IMR-90 (cell line): ENCODE measurements around the gene GRAMD1B. TPM values are rescaled to one million over a fixed set of nuclear protein-coding genes. Genes with fewer than 3 reads are reported as not detected.

ENCODE experiments used
- ATAC-seq: fragments of 200-7000 bp; cut with Tn5 transposase; 2 replicates; pipeline ENCODE4 v1.9.1; 2020; ENCODE audit warnings: low read depth, mild to moderate bottlenecking, moderate library complexity
- BruUV-seq: library from RNA; stranded (reverse); fragments of 400-500 nt; replicated peaks from 2 replicates; lab custom pipeline; 2021; lab: Mats Ljungman, UMichigan
- CTCF ChIA-PET: fragments of 300-600 bp; formaldehyde crosslinking; extraction: SDS; loops from one replicate; lab custom pipeline; 2021; ENCODE audit warnings: antibody characterized with exemption; lab: Yijun Ruan, JAX
- POLR2A ChIA-PET: fragments of 300-600 bp; sonication (Branson Sonifier 250); formaldehyde crosslinking; loops from one replicate; lab custom pipeline; 2022; ENCODE audit warnings: antibody characterized with exemption; ENCODE audit not compliant: unreplicated experiment; lab: Charles Lee
- DNase-seq: peaks from one replicate; pipeline ENCODE4 v3.0.0; 2013
- H2AFZ ChIP-seq: replicated peaks from 2 replicates; pipeline ENCODE3; 2013; ENCODE audit warnings: low read length, mild to moderate bottlenecking; ENCODE audit not compliant: poor library complexity
- H2AK5ac ChIP-seq: 2 replicates; pipeline ENCODE4 v1.6.1; 2013; ENCODE audit warnings: low read depth, low read length, inconsistent platforms
- H2AK9ac ChIP-seq: replicated peaks from 2 replicates; pipeline ENCODE3; 2013; ENCODE audit warnings: mild to moderate bottlenecking, low read depth, low read length, moderate library complexity; ENCODE audit not compliant: poor library complexity
- H2BK120ac ChIP-seq: 2 replicates; pipeline ENCODE4 v1.6.1; 2013; ENCODE audit warnings: low read depth, low read length, inconsistent platforms
- H2BK15ac ChIP-seq: 3 replicates; pipeline ENCODE4 v1.6.1; 2013; ENCODE audit warnings: low read depth, low read length, inconsistent platforms
- H2BK20ac ChIP-seq: 2 replicates; pipeline ENCODE4 v1.6.1; 2013; ENCODE audit warnings: low read depth, mild to moderate bottlenecking, inconsistent platforms, low read length, moderate library complexity
- H2BK5ac ChIP-seq: 2 replicates; pipeline ENCODE4 v1.6.1; 2013; ENCODE audit warnings: mild to moderate bottlenecking, low read depth, low read length, inconsistent platforms; ENCODE audit not compliant: poor library complexity, severe bottlenecking
- H3K14ac ChIP-seq: replicated peaks from 2 replicates; pipeline ENCODE4 v1.6.1; 2013; ENCODE audit warnings: low read depth, low read length, inconsistent platforms
- H3K18ac ChIP-seq: 2 replicates; pipeline ENCODE4 v1.6.1; 2013; ENCODE audit warnings: low read depth, low read length, control low read depth
- H3K23ac ChIP-seq: 2 replicates; pipeline ENCODE4 v1.6.1; 2013; ENCODE audit warnings: low read depth, low read length, inconsistent platforms
- H3K27ac ChIP-seq: 2 replicates; pipeline ENCODE4 v1.5.1; 2013; ENCODE audit warnings: mild to moderate bottlenecking, control low read depth, low read length; ENCODE audit not compliant: insufficient read depth
- H3K27me3 ChIP-seq: 2 replicates; pipeline ENCODE4 v1.6.1; 2013; ENCODE audit warnings: low read length; ENCODE audit not compliant: control insufficient read depth, insufficient read depth
- H3K36me3 ChIP-seq: 2 replicates; pipeline ENCODE4 v1.6.1; 2013; ENCODE audit warnings: low read length, mixed read lengths; ENCODE audit not compliant: control insufficient read depth, insufficient read depth
- H3K4ac ChIP-seq: 2 replicates; pipeline ENCODE4 v1.6.1; 2013; ENCODE audit warnings: low read depth, low read length, inconsistent platforms
- H3K4me1 ChIP-seq: 2 replicates; pipeline ENCODE4 v1.6.1; 2013; ENCODE audit warnings: low read length, mixed read lengths; ENCODE audit not compliant: control insufficient read depth, insufficient read depth
- H3K4me2 ChIP-seq: 2 replicates; pipeline ENCODE4 v1.6.1; 2013; ENCODE audit warnings: low read depth, mild to moderate bottlenecking, control low read depth, low read length, moderate library complexity
- H3K4me3 ChIP-seq: 2 replicates; pipeline ENCODE4 v1.5.1; 2013; ENCODE audit warnings: low read depth, mild to moderate bottlenecking, control low read depth, low read length, moderate library complexity; ENCODE audit not compliant: insufficient read depth
- H3K56ac ChIP-seq: 2 replicates; pipeline ENCODE4 v1.6.1; 2013; ENCODE audit warnings: low read length, inconsistent platforms; ENCODE audit not compliant: insufficient read depth; ENCODE audit errors: extremely low read depth
- H3K79me1 ChIP-seq, 2 experiments: 2 replicates each; pipeline ENCODE4 v1.6.1; 2013; ENCODE audit warnings: low read length in 2 of 2, inconsistent platforms in 1 of 2, low read depth in 1 of 2
- H3K9ac ChIP-seq: 2 replicates; pipeline ENCODE4 v1.6.1; 2013; ENCODE audit warnings: low read depth, low read length, control low read depth
- H3K9me1 ChIP-seq: 2 replicates; pipeline ENCODE4 v1.6.1; 2013; ENCODE audit warnings: low read length, inconsistent platforms; ENCODE audit not compliant: insufficient read depth
- H3K9me3 ChIP-seq: 2 replicates; pipeline ENCODE4 v1.6.1; 2013; ENCODE audit warnings: low read length; ENCODE audit not compliant: control insufficient read depth, insufficient read depth
- H4K20me1 ChIP-seq: 2 replicates; pipeline ENCODE4 v1.6.1; 2013; ENCODE audit warnings: low read length, inconsistent platforms; ENCODE audit not compliant: insufficient read depth
- H4K5ac ChIP-seq: 2 replicates; pipeline ENCODE4 v1.6.1; 2013; ENCODE audit warnings: mild to moderate bottlenecking, low read depth, low read length, control low read depth
- H4K8ac ChIP-seq, 2 experiments: 2 replicates each; pipeline ENCODE4 v1.6.1; 2013; ENCODE audit warnings: low read depth in 2 of 2, low read length in 2 of 2, control low read depth in 1 of 2, inconsistent platforms in 1 of 2
- H4K91ac ChIP-seq: 2 replicates; pipeline ENCODE4 v1.6.1; 2013; ENCODE audit warnings: low read depth, low read length, inconsistent platforms; ENCODE audit not compliant: insufficient read depth
- BHLHE40 ChIP-seq: fragments of 150-350 bp; IDR thresholded peaks from 2 replicates; pipeline ENCODE4 v1.6.1; 2016; ENCODE audit warnings: mild to moderate bottlenecking, low read depth, low read length
- CEBPB ChIP-seq: IDR thresholded peaks from 2 replicates; pipeline ENCODE4 v1.6.1; 2012; ENCODE audit warnings: low read depth, low read length, improper control_type of control experiment
- ELK1 ChIP-seq: fragments of 150-350 bp; IDR thresholded peaks from 2 replicates; pipeline ENCODE4 v1.6.1; 2016; ENCODE audit warnings: low read depth, mild to moderate bottlenecking, low read length, moderate library complexity, borderline replicate concordance
- FOS ChIP-seq: fragments of 150-350 bp; IDR thresholded peaks from 2 replicates; pipeline ENCODE4 v1.6.1; 2016; ENCODE audit warnings: low read depth, low read length
- MAFK ChIP-seq: IDR thresholded peaks from 2 replicates; pipeline ENCODE4 v1.6.1; 2012; ENCODE audit warnings: low read depth, low read length, improper control_type of control experiment
- MAZ ChIP-seq: IDR thresholded peaks from 2 replicates; pipeline ENCODE4 v1.6.1; 2012; ENCODE audit warnings: low read depth, mild to moderate bottlenecking, low read length, improper control_type of control experiment, moderate library complexity, borderline replicate concordance
- MXI1 ChIP-seq: IDR thresholded peaks from 2 replicates; pipeline ENCODE4 v1.6.1; 2012; ENCODE audit warnings: low read depth, mild to moderate bottlenecking, low read length, moderate library complexity, borderline replicate concordance
- POLR2A ChIP-seq: IDR thresholded peaks from 2 replicates; pipeline ENCODE4 v1.6.1; 2012; ENCODE audit warnings: mild to moderate bottlenecking, low read depth, low read length
- RAD21 ChIP-seq: IDR thresholded peaks from 2 replicates; pipeline ENCODE4 v1.6.1; 2012; ENCODE audit warnings: low read length, improper control_type of control experiment
- RCOR1 ChIP-seq: IDR thresholded peaks from 2 replicates; pipeline ENCODE4 v1.6.1; 2012; ENCODE audit warnings: mild to moderate bottlenecking, low read length, improper control_type of control experiment; ENCODE audit not compliant: insufficient replicate concordance
- RFX5 ChIP-seq: IDR thresholded peaks from 2 replicates; pipeline ENCODE4 v1.8.0; 2012; ENCODE audit warnings: low read depth, mild to moderate bottlenecking, low read length, moderate library complexity
- SMC3 ChIP-seq: fragments of 150-350 bp; IDR thresholded peaks from 2 replicates; pipeline ENCODE4 v1.6.1; 2016; ENCODE audit warnings: low read depth, mild to moderate bottlenecking, antibody characterized with exemption, low read length, moderate library complexity
- USF2 ChIP-seq: fragments of 150-350 bp; IDR thresholded peaks from 2 replicates; pipeline ENCODE4 v1.6.1; 2017; ENCODE audit warnings: mild to moderate bottlenecking, antibody characterized with exemption, low read length, low read depth
- WGBS, 2 experiments: methylation state at CpG; one replicate each; pipeline versions ENCODE4 v1.1.5 to v1.1.7; 2013; ENCODE audit warnings: missing lambda C conversion rate in 2 of 2; ENCODE audit not compliant: insufficient read length in 1 of 2; ENCODE audit errors: extremely low coverage in 2 of 2; 5-methylcytosine and 5-hydroxymethylcytosine counted together
- dilution Hi-C: fragments of 300-500 bp; cut with HindIII; formaldehyde crosslinking; loops from one replicate; pipeline ENCODE4 v1.14.3; 2018; ENCODE audit warnings: low sequenced_read_pairs; ENCODE audit not compliant: unreplicated experiment
- in situ Hi-C: fragments of 300-500 bp; cut with MboI; formaldehyde crosslinking; loops from 3 replicates; pipeline ENCODE4 v1.14.3; 2019; ENCODE audit warnings: low sequenced_read_pairs, inconsistent platforms, mixed read lengths
- intact Hi-C: fragments of 100-400 bp; cut with micrococcal nuclease; formaldehyde crosslinking; loops from 2 replicates; pipeline ENCODE4 v1.10.0; 2022
- polyA plus RNA-seq, 3 experiments: library from polyadenylated mRNA; depleted of rRNA; stranded (reverse); fragments of >200 nt; gene quantifications; 2 replicates each; pipeline ENCODE4 v1.2.3, GENCODE V29; 2012; ENCODE audit warnings: low replicate concordance in 1 of 3
- total RNA-seq: library from RNA; depleted of rRNA; stranded (reverse); fragments of >200 nt; gene quantifications from 2 replicates; pipeline ENCODE4 v1.2.3, GENCODE V29; 2012
- TF ChIP-seq, protein P1 (sequence below): conservative IDR thresholded peaks from 2 replicates; pipeline ENCODE4 v1.5.1; 2012; ENCODE audit warnings: mild to moderate bottlenecking, low read depth, low read length, improper control_type of control experiment

GRAMD1B gene
- total and polyA plus RNA-seq, 2 of the 4 experiments (the other 2 are of a cell fraction), result 7.1 to 7.2 TPM

DNA sequence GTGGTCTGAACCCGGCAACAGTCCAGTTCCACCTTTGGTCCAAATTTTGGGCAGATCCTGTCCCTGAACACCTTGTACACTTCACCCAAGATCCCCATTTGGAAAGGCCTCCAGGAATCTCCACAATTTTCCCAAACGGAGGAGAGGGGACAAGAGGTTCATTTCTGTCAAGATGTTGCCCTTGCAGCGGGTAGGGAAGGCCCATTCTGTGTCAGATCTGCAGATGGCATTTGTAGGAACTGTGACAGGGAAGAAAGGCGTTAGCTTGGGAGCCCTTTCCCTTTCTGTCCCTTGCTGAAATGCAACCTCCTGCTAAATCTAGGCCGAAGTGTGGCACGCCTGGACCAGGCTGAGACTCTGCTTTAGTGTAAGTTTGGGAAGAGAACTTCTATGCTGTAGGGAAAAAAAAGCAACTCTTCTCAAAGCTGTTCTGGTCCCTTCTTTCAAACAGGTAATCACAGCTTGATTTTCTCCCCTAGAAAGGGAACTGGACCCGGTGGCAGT, 138.3 kb downstream of the GRAMD1B start:
- DNase-seq (no peak), ATAC-seq (no peak)
- H2BK15ac ChIP-seq, result no peak overlapping the region
- TF ChIP-seq RCOR1 (no peak), RFX5 (no peak), RAD21 (no peak), ELK1 (no peak), CEBPB (no peak), USF2 (no peak), FOS (no peak), MXI1 (no peak), MAZ (no peak), BHLHE40 (no peak), POLR2A (no peak), SMC3 (no peak), MAFK (no peak)
- TF ChIP-seq, protein P1, sequence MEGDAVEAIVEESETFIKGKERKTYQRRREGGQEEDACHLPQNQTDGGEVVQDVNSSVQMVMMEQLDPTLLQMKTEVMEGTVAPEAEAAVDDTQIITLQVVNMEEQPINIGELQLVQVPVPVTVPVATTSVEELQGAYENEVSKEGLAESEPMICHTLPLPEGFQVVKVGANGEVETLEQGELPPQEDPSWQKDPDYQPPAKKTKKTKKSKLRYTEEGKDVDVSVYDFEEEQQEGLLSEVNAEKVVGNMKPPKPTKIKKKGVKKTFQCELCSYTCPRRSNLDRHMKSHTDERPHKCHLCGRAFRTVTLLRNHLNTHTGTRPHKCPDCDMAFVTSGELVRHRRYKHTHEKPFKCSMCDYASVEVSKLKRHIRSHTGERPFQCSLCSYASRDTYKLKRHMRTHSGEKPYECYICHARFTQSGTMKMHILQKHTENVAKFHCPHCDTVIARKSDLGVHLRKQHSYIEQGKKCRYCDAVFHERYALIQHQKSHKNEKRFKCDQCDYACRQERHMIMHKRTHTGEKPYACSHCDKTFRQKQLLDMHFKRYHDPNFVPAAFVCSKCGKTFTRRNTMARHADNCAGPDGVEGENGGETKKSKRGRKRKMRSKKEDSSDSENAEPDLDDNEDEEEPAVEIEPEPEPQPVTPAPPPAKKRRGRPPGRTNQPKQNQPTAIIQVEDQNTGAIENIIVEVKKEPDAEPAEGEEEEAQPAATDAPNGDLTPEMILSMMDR, result no peak
- dilution Hi-C loops (no loop called here), intact Hi-C loops (no loop called here), in situ Hi-C loops (loop anchor here (5.0 kb wide), 1 partner anchor 49 kb away; no protein-coding TSS in a partner anchor)
- no peaks in the 10 kb centered on the region for H3K27me3 ChIP-seq
- H4K5ac ChIP-seq, result no peak overlapping the region
- H3K36me3 ChIP-seq, result no peaks in the 10 kb centered on the region
- no peak overlapping the region for H4K91ac ChIP-seq
- BruUV-seq, result no TSS peak
- POLR2A ChIA-PET, result no interaction called here
- H2AK9ac ChIP-seq, result no peak overlapping the region
- H2BK120ac ChIP-seq, result no peak overlapping the region
- peaks cover 8 to 9% of the 10 kb centered on the region in 2 experiments; a peak in 3 of 4 replicates for H3K79me1 ChIP-seq
- no peak overlapping the region for H3K14ac ChIP-seq
- no peak overlapping the region for H3K18ac ChIP-seq
- no peaks in the 10 kb centered on the region for H3K9me3 ChIP-seq
- no peak overlapping the region for H2AFZ ChIP-seq
- no peaks in the 10 kb centered on the region for H4K20me1 ChIP-seq
- H2AK5ac ChIP-seq, result no peak overlapping the region
- H3K9ac ChIP-seq, result no peak overlapping the region
- H2BK5ac ChIP-seq, result no peak overlapping the region
- H3K4ac ChIP-seq, result no peak overlapping the region
- WGBS, 2 experiments, result no CpG with 5 or more reads among the region's 7 CpGs
- H3K4me2 ChIP-seq, result no peak overlapping the region
- no peaks in the 10 kb centered on the region; the same call in 1 of the 2 replicates for H3K9me1 ChIP-seq
- no peak overlapping the region for H2BK20ac ChIP-seq
- CTCF ChIA-PET, result interaction anchor here (0.8 kb wide), 1 partner anchor 8 kb away, joined by 3 read pairs; no protein-coding TSS in a partner anchor
- no peak overlapping the region for H3K23ac ChIP-seq
- H3K4me3 ChIP-seq, result no peak overlapping the region
- no peak overlapping the region for H3K56ac ChIP-seq
- H3K4me1 ChIP-seq, result no peaks in the 10 kb centered on the region
- no peak overlapping the region for H3K27ac ChIP-seq
- H4K8ac ChIP-seq, result no peak overlapping the region
